Inferior parietal cortex (tissue), 1 donor: Measurements from ENCODE around the gene GALNT17.

Experiments
- DNase-seq: peaks from one replicate; pipeline ENCODE4 v3.0.0-alpha.2; 2016; ENCODE audit errors: extremely low spot score

GALNT17 gene

DNA sequence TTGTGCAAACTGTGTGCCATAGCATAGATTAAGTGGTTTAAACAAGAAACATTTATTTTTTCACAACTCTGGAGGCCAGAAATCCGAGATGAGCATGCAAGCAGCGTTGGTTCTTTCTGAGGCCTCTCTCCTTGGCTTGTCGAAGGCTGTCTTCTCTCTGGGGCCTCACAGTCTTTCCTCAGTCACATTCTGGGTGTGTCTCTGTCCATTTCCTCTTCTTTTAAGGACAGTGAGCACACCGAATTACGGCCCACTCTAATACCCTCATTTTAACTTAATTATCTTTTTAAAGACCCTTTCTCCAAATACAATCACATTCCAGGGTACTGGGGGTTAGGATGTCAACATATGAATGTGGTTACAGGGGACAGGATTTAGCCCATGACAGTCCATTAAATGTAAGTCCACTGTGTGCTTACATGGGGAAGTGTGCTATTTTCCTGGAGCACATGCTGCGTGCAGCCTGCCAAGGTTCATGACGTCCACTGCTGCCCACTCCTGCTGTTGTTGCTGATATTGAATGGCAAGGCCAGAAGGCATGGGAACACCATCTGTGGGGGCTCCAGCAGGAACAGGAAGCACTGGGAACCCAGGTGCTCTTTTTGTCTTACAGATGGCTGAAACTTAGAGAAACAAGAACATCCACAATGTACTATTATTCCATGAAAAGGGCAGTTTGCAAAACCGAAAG is 365.5 kb downstream of the GALNT17 start:
- no peak for DNase-seq

DNA sequence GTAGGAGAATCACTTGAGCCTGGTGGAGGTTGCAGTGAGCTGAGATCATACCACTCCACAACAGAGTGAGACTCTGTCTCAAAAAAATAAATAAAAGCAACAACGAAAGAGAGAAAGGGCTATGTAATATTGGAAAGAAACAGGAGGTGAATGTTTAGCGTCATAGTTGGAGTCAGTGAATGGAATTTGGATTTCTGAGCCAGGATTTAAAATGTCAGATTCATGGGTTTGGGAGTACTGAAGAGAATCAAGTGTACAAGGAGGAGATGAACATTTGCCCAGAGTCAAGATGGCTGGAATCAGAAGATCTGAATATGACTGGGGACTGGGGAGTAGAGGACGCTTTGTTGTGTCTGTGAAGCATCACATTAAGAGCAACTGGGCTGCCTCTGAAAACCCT is 366.4 kb downstream of the GALNT17 start:
- no peak for DNase-seq

DNA sequence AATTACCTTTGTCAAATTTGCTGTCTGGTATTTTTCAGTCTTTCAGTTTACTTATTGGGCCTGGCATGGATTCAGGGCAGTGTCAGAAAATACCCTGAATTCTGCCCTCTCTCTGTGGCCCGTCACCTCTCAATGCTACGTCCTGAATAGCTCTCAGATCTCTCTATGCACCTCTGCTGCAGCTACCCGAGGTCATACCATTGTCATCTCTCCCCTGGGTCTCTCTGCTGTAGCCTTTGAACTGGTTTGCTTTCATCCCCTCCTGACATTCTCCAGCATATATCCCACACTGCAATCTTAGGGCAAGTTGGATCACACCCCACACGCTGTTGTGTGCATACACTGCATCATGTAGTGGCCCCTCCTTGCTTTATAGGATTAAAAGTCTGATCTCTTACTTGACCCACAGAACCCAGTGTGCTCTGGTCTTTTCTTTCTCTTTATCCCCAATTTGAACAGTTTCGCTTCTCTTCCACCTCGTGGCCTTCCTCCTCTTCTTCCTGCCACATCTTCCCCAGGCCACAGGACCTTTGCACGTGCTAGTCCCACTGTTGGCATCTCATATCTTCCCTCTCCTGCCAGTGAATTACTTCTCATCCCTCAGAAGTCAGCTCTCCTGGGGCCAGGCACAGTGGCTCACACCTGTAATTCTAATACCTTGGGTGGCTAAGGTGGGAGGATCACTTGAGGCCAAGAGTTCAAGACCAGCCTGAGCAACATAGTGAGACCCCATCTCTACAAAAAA is 372.9 kb downstream of the GALNT17 start:
- no peak for DNase-seq

DNA sequence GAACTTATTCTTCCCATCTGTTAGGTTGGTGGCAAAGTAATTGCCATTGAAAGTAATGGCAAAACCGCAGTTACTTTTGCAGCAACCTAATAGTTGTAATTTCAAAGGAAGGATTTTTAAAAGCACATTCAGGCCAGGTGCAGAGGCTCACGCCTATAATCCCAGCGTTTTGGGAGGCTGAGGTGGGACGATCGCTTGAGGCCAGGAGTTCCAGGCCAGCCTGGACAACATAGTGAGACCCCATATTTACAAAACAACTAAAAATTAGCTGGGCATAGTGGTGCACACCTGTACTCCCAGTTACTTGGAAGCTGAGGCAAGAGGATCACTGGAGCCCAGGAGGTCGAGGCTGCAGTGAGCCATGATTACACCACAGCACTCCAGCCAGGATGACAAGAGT is 374.9 kb downstream of the GALNT17 start:
- DNase-seq, result no peak

DNA sequence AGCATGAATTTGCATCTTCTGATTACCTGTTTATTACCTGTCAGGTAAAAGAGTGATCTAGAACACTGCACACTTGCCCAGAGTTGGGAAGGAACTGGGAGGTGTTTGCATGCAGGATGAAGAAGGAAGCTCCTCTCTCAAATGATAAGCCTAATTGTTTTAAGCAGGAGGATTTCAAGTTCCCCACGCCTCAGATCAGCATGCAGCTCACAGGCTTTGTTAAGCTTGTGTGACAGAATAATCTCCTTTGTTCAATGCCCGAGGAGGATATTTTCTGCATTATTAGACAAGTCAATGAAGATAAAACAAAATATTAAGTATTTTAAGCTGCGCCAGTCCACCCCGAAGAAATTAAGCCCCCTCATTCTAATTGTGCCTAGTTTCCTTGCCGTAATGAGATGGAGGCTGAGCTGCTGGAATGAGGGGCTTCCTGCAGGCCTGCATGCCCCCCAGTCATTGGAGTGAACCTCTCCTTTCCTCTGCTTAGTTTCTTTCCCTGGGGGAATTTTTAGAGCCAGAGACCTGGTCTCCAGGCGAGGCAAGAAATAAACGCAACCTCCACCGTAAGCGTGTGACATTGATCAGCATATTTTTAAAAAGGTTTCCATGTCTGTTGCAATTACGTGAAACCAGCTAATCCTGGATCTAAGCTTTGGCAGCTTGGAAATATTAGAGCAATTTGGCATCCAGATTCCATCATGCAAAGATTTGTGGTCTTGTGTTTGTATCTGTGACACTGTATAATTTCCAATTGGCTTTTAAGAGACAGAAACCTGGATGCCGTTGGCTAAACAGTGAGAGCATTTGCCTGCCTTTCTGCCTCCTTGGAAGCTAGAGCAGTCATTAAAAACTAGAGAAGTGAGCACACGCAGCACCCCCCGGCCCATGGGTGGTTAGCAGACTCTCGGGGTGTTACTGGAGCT is 376.0 kb downstream of the GALNT17 start:
- DNase-seq, result no peak

DNA sequence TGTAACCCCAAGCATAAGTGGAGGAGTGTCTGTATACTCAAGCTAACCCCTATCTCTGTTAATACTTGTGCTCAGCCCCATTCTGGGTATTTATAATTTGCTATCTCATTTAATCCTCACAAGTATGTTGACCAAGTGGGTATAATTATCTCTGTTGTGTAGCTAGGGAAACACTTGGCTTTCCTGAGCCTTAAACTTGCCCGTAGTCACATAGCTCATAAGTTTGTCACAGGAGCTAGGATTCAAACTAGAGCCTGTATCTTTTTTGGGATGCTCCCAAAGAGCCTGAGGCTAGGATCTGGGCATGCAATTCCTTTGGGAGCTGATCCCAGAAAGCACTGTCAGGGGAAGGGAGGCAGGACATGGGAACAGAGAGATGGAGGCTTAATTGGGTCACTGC is 377.4 kb downstream of the GALNT17 start:
- DNase-seq, result no peak

DNA sequence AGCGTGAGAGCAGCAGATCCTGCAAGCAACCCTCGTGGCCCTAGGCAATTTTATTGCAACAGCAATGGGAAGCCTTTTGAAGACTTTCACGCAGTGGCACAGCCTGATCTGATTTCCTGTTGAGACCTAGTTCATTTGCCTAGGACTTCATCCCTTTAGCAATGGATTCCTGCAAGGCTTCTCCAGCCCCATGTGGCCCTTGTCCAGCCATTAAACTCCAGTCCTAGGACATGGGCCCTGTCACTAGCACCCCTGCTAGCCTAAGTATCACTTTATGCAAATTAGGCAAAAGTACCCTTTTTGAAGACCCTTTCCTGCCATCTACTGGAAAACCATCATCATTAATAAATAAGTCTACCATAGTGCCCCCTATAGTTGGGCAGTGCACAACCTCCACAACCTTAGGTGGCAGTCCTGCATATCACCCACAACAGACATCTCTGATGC is 379.4 kb downstream of the GALNT17 start:
- DNase-seq, result no peak

DNA sequence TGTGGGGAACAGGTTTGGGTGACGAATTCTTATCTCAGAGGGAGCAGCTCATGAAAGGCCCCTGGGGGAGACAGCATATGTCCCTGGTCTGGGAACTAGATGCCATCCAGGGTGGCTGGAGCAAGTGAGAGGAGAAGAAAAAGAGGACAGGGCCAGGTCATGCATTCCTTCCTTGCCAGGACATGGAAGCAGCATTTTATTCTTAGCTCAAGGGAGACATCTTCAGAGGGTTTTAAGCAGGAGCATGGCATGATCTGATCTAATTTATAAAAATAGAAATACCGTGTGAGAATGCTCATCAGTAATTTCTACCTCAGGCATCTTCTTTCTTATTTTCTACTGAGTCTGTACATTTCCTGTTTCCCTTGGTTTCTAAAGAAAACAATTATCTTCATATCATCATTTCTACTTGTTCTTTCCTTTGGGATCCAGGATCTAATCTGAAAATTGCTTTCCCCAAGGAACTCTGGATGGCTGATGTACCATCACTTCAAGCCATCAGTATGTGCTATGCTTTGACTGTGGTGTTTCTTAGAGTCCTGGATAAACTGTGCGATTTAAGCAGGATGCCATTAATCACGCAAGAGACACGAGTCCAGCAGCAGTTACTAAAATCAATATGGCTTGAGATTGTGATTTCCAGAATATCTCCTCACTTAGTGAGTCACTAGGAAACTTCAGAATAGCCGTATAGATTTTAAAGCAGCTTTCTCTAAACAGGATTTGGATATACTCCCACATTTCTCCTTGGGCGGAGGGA is 386.2 kb downstream of the GALNT17 start:
- no peak for DNase-seq

DNA sequence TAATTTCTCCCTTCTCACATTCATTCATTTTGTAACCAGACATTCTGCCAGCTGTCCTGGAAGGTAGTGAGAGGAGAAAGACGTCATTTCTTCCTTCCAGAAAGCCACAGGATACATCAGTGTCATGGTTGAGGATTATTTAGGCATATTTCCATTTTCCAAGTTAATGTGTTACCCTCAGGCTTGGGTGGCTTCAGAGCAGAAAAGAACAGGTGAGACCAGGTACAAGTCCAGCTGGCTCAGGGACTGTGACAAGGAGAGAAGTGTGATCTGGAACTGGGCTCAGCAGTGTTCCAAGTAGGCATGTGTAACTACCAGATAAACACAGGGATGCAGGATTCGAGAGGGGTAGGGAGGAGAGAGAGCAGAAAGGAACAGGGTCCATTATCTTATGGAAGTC is 386.9 kb downstream of the GALNT17 start:
- no peak for DNase-seq

DNA sequence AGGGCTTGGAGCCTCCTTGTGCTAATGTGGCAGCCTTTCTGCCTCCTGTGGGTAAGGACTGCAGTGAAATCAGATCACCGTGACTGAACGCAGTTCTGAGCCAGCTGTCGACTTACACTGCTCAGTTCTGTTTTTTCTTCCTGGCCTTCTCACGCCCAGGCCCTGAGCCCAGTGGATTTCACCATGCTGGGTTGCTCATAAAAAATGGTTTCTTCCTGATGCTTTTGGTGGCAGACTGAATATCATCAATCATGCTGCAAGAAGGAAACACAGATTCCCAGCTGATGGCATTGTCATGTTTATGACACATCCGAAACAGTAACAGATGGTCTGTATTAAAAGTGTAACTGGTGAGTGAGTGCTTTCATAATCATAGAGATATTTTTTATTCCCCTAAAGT is 389.6 kb downstream of the GALNT17 start:
- DNase-seq, result no peak

DNA sequence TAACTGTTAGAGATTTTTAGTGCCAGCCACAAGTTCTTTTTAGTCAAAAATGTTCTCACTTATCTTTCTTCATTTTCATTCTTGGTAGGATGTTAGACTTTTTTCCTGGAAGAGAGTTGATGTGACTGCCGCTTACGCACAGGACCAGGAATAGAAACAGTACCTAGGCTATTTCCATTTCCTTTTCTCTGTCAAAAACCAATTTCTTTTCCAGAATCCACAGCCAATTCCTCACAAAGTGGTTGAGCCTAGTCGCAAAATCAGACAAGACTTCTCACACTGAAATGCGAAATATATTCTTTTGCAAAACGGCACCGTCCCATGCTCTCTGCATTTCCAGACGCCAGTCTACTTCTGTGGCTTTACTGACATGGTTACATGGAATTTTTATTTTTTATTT is 394.2 kb downstream of the GALNT17 start:
- no peak for DNase-seq

DNA sequence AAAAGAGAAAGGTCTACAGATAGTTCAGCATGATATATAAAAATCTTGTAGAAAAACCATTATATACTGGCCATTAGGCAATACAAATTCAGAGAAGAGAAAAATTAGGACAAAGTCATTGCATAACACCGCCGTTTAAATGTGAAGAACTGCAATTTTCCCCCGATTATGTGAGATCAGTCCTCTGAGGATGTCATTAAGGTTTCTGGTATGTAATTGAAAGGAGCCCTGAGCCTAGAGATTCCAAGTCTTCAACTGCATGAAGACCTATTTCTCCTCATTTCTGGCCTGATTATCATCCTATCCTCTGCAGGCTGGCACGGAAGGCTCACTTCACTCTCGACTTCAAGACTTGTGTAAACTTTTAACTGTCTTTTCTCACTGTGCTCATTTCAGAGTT is 395.3 kb downstream of the GALNT17 start:
- no peak for DNase-seq

DNA sequence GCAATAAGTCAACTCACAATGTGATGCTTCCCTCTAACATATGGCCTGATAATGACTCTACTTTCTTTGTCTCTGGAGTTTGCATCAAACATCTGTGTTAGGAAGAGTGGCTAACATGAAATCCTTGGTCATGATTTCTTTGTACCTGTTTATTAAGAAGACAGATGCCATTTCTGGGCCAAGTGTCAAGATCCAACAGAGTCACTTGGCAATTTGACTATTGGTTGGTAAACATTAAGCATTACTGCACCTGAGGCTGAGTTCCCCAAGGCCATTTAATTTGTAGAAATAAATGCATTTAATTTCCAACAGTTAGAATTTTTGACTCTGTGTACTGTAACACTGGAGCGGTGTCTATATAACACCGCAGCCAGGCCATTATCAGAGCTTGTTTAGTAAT is 403.7 kb downstream of the GALNT17 start:
- no peak for DNase-seq

DNA sequence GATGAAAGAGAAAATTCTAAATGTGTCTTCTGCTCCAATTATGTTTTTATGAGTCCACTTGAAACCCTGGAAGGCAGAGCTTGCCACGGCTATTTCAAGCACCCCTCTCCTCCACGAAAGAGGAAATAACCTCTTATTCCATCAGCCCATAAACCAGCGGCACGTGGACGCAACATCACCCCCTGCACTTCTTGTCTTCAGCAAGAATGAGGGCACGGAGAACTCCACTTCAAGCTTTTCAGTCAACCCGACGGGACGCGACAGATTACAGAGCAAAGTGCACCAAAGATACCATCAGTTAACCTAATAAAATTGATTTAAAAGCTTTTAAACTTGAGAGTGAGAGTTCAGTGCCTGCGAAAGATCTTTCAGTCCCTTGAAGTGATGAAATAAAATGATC is 406.3 kb downstream of the GALNT17 start:
- no peak for DNase-seq

DNA sequence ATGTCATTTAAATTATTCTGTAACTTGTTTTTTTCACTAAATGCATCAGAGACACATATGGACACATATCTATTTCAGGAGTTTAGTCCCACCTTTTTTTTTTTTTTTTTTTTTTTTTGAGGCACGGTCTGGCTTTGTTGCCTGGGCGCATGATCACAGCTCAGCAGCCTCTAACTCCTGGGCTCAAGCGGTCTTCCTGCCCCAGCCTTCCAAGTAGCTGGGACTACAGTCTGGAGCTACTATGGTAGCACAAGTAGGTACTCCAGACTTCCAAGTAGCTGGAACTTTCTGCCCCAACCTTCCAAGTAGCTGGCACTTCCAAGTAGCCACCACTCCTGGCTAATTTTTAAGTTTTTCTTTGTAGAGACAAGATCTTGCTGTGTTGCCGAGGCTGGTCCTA is 407.7 kb downstream of the GALNT17 start:
- DNase-seq, result no peak

DNA sequence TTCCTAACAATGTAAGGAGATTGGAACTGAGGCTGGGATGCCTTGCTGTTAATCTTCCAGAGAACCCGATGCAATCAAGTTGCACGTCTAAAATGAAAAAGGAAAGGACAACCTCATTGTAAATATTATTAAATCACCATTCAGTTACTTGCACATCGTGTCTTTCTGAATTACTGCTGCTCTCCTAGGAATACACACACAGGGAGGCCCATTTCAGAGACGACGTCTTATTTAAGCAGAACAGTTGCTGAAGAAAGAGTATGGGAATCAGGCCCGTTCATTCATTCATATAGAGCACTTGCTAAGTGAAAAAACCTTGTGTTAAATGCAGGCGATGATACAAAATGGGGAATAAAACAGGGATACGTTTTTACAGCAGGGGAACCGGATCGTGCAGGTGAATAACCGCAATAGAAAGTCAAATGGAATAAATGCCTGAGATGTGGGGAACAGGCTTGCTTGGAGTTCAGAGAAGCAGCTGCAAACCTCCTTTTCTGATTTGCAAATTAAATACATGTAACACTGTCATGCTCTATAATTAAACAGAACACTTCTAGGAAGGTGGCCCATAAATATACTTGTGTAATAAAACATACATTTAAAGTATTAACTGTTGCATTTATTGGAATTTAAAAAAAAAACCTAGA is 409.9 kb downstream of the GALNT17 start:
- DNase-seq, result no peak

DNA sequence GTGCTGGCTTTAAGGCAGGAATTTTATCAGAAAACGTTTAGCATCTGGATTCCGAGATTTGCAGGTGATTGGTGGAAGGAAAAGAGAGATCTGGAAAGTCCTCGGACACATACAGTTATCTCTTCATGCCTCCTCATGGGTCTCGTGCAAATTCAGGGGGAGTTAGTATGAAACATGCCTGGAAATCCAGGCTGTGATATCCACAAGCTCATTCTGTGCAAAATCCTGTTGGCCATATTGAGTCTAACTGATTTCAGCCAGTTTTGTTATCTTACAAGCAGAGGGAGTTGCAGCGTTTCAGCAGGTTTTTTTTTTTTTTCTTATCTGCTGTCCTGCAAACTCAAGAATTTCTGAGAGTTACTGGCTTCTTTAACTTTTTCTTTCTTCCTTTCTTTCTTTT is 411.5 kb downstream of the GALNT17 start:
- no peak for DNase-seq

DNA sequence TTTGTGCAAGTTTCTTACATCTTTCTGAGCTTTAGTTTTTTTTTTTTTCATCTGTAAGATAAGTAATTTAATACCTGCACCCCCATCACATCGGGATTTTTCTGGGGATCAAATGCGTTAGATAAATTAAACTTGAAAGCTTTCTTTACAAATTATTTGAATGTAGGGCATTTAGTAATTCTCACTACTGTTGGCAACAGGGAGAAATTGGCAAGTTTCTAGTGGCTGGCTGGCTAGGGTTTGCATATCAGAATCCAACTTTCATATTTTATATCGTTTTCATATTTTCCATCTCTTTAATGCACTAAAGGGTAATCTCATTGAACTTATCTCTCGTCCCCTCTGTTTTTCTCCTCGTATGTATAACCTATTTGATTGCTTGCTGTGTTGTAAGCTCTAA is 412.9 kb downstream of the GALNT17 start:
- DNase-seq, result no peak

DNA sequence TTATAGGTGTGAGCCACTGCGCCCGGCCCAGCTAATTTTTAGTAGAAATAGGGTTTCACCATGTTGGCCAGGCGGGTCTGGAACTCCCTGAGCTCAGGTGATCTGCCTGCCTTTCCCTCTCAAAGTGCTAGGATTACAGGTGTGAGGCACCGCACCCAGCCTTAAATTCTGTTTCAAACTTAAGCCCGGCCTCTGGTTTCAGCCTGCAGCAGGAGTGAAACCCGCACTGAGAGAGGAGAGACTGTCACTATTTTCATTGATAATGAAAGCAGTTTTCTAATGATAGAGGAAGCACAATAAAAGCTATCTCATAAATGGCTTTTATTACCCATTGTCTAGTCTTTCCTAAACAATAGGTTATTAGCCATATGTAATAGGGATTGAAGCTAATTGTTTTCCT is 415.5 kb downstream of the GALNT17 start:
- no peak for DNase-seq

DNA sequence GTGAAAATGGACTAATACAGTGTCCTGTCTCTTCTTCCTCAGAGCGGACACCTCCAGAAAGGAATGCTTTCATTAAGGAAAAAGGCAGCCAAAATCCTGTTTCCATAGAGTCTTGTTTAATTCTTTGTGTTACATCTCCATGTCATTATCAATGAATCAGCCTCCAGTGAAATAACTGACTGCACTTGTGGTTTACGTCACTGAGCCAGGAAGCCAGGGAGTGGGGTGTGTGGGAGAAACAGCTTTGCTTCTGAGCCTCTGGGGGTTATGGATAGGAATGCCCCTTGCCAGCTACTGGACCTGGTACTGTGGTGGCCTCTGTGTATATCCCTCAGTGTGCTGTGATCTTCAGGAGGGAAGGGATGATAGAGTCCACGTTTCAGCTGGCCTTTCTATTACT is 416.8 kb downstream of the GALNT17 start:
- no peak for DNase-seq

DNA sequence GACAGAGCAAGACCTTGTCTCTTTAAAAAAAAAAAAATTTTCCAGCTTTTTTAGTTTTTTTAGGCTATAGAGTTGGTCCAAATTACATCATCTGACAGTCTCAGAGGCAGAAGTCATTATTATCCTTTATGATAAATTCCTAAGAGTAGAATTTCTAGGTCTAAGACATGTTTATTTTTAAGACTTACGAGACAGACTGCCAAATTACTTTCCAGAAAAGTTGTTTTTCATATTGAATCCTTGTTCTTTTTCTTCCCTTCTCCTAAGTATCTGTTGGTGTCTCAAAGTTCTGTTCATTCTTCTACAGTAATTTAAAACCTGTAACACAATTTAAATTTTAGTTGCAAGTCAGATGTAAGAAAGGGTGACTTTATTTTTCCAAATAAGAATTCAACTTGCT is 421.4 kb downstream of the GALNT17 start:
- DNase-seq, result no peak
